HG03460 (cell line): ENCODE results near the gene ATOH1.

Source experiments
- ATAC-seq: cut with Tn5 transposase; IDR thresholded peaks from one replicate; pipeline ENCODE4 v1.9.1; 2021; ENCODE audit not compliant: unreplicated experiment

ATOH1 gene, protein sequence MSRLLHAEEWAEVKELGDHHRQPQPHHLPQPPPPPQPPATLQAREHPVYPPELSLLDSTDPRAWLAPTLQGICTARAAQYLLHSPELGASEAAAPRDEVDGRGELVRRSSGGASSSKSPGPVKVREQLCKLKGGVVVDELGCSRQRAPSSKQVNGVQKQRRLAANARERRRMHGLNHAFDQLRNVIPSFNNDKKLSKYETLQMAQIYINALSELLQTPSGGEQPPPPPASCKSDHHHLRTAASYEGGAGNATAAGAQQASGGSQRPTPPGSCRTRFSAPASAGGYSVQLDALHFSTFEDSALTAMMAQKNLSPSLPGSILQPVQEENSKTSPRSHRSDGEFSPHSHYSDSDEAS

DNA sequence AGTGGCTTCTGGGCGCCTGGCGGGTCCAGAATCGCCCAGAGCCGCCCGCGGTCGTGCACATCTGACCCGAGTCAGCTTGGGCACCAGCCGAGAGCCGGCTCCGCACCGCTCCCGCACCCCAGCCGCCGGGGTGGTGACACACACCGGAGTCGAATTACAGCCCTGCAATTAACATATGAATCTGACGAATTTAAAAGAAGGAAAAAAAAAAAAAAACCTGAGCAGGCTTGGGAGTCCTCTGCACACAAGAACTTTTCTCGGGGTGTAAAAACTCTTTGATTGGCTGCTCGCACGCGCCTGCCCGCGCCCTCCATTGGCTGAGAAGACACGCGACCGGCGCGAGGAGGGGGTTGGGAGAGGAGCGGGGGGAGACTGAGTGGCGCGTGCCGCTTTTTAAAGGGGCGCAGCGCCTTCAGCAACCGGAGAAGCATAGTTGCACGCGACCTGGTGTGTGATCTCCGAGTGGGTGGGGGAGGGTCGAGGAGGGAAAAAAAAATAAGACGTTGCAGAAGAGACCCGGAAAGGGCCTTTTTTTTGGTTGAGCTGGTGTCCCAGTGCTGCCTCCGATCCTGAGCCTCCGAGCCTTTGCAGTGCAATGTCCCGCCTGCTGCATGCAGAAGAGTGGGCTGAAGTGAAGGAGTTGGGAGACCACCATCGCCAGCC lies at the start of gene ATOH1:
ATOH1 (plus strand) TSS at position 422 of the 663 bp plus-strand sequence; CDS start at position 596, 174 bp downstream.
- ATAC-seq = no peak

DNA sequence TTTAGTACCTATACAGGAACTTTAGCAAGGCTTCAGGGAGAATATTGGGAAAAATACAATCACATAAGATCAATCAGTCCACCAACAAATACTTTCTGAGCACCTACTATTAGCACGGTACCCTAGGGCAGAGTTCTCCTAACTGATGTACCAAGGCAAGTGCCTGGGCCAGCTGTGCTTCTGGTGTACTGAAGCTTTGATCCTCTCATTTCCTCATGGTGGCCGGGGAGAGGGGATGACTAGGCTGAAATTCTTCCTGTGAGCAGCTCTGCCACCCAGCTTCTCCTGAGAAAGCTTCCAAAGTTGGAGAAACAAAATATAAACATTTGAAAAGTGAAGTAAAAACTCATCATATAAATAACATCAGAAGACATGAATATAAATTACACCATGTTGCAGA lies 49.3 kb upstream of the ATOH1 start:
- ATAC-seq = no peak

DNA sequence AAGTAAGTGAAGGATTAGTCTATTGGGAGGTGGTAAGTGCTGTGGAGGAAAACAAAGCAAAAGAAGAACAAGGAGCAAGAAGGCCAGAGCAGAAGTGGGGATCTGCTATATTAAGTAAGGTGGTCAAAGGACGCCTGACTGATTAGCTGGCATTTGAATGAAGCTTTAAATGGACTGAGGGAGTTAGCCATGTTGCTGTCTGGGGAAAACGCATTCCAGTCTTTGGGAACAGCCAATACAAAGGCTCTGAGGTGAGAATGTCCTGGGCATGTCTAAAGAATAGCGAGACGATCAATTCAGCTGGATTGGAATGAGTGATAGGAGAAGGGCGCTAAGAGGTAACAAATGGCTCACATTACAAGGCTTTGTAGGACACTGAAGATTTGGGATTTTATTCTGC lies 48.5 kb upstream of the ATOH1 start:
- no peak for ATAC-seq

DNA sequence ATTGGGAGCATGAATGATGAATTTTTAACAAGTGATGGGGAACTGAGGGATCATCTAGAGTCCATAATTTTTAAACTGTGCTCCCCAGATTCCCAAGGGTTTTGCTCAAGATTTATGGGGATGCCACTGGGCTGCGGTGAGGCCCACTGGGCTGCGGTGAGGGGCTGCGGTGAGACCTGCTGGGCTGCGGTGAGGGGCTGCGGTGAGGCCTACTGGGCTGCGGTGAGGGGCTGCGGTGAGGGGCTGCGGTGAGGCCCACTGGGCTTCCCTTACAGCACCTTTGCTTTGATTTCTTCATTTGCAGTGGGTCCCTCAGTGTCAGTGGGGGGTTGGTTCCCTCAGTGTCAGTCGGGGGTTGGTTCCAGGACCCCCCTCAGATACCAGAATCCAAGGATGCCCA lies 47.4 kb upstream of the ATOH1 start:
- ATAC-seq = no peak

DNA sequence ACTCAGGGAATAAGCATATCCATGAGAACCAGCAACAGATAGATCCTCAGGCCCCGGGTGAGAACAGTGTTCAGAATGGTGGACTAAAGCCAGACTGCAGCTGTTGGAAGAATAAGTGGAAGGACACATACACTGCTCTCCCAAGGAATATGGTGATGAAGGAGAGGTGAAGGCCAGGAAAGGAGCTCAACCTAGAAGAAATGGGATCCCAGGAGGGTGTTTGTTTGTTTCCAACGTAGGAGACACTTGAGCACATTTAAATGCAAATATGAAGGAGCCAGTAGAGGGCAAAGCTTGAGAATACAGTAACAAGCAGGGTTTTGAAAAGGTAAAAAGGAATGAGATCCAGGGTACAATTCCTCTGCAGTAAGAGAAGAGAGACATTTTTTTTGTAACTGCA lies 42.4 kb upstream of the ATOH1 start:
- ATAC-seq = no peak

DNA sequence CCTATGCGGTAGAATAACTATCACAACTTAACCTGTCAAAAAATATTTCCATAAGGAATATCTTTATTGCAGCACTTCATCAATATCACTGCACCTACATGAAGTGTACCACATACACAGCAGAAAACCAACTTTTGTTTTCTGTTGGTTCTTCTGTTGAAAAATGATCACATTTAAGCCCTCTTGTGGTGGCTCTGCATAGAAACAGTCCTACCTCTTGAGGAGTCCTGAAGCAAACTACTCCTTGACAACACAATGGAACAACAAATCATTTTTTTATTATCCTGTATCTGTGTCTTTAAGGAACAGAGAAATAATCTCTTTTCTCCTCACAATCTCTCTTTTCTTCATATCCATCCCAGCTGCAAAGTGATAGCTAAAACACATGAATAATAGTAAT lies 39.8 kb upstream of the ATOH1 start:
- no peak for ATAC-seq

DNA sequence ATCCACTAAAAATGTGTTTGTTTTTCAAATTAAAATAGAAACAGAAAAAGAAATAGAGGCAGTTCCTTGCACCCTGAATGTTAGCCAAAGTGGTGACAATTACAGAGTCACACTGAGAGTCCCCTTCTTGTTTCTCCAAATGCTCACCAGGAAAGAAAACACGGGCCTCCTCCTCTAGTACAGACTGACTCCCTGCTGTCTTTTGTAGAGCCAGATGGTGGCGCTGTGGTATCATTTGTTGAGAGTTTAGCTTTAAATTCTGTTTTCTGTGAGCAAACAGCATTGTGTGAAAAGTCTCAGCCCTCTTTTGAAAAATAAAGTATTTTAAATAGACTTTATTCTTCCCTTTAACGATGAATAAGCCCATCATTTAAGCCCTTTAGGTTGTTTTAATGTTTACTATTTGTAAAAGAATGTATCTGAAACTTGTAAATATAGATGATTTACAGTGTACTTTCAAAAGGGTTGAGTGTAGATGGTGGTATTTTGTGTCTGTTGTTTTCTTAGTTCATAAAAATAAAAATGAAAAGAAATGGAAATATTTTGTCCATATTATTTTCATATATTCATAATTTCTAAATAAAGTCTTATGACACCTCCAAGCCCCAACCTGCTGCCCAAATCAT lies 36.9 kb upstream of the ATOH1 start:
- peak; percentile 84 for ATAC-seq

DNA sequence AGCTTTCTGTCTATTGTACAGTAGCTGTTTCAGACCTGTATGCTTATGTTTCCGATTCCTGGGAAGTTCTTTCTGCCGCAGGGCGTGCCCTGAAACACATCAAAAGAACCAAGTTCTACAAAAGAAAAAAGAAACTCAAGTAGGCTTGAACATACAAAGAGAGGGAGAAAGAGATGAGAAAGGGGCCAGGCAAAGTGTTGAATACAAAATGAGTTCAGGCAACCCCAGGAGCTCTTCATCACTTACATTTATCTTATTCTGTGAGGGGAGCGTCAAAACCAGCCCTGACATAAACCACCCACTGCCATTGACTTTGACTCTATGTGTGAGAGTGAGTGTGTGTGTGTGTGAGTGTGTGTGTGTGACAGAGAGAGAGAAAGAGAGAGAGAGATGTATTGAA lies 26.5 kb upstream of the ATOH1 start:
- no peak for ATAC-seq

DNA sequence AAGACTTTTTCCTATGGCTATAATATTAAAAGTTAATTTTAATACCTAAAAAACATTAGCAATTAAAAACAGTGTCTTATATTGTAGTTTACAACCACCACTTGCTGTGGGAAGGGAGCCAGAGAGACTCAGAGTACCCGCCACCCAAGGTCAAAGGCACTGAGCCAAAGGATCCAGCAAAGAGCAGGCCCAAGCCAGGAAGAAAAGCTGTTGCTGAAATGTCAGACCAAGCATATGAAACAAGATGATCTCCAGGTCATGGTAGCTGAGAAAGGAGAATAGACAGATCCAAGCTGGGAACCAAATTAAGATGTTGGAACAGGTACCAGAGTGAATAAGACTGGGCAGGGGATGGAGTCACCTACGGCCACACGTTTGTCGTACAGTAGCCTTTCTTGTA lies 18.8 kb upstream of the ATOH1 start:
- ATAC-seq = no peak

DNA sequence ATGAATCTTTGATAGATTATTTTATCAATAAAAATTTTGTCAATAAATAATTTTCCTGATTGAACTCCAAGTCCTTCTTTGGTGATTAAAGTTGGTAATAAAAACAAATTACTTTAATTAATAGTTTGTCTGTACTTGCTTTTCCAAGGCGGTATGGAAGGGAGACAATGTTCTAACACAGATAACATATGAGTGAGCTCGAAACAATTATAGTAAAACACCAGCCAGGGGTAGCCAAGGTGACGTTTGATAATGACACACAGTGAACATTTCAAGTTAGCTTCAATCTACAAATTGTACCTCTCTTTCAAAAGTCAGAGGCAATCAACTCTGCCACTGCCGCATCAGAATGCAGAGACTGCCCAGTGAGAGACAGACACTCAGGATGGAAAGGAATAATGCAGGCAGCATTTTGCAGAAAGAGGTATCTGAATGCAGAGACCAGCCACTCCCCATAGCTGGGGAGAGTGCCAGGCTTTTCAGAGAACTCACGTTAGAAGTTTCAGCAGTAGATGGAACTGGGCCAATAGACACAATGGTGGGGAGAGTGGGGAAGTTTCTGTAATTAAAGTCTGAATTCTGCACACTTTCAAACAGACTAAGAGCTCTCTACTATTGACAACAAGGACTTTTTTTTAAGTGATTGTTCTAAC lies 18.1 kb upstream of the ATOH1 start:
- no peak for ATAC-seq

DNA sequence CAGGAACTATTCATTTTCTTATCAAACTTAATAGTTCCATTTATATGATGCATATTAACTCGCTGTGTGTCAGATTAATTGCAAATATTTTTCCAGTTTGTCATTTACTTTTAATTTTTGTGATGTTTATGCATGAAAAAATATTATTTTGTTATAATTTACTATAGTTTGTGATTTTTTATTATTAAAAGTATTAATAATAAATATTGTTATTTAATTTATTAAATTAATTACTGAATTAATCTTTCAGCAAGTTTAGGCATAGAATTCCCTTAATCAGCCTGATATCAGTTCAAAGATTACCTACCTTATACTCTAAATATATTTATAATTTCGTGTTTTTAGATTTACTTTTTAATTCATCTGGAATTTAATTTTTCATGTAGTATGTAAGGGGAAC lies 15.5 kb upstream of the ATOH1 start:
- ATAC-seq = no peak

DNA sequence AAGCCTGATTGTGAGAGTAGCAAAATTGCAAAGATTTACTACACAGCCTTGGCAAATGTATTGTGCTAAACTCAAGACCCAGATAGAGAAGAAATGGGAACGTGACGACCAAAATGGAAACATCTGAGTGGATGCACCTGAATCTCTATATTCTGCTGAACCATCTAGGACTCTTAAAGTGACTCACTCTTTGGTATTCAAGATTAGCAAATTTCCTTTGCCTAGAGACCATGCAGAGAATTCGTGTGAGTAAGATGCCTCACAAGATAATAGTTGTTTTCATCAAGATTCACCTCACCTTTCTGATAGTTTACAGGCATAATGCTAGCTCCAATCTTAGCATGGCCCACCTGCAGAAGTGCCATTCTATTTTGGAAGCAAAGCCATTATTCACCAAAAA lies 14.4 kb upstream of the ATOH1 start:
- ATAC-seq = no peak

DNA sequence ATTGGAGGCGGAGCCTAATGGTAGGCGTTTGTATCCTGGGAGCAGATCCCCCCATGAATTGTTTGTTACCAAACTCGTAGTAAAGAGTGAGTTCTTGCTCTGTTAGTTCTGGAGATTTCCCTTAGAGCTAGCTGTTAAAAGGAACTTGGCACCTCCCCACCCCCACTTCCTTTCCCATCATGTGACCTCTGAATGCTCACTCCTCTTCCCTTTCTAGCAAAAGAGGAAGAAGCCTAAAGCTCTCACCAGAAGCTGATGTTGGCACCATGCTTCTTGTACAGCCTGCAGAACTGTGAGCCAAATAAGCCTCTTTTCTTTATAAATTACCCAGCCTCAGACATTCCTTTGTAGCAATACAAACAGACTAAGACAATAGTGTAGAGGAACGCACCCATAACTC lies 13.8 kb upstream of the ATOH1 start:
- ATAC-seq = no peak

DNA sequence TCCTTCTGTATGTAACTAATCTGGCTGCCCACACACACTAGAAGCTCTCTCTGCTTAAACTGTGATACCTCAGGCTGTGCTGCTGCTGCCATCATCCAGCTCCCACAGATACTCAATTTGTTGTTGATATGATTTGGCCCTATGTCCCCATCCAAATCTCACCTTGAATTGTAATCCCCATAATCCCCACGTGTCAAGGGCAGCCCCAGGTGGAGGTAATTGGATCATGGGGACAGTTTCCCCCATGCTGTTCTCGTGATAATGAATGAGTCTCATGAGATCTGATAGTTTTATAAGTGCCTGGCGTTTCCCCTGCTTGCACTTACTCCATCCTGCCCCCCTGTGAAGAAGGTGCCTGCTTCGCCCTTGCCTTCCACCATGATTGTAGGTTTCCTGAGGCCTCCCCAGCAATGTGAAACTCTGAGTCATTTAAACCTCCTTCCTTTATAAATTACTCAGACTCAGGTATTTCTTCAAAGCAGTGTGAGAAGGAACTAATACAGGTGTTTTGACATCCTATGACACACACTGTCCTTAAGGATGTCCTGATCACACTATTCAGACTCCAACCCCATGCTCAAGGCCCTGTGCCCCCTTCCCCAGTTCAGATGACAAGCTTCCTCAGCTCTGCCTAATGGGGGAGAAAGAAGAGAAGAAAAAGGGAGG lies 2.9 kb upstream of the ATOH1 start:
- no peak for ATAC-seq

DNA sequence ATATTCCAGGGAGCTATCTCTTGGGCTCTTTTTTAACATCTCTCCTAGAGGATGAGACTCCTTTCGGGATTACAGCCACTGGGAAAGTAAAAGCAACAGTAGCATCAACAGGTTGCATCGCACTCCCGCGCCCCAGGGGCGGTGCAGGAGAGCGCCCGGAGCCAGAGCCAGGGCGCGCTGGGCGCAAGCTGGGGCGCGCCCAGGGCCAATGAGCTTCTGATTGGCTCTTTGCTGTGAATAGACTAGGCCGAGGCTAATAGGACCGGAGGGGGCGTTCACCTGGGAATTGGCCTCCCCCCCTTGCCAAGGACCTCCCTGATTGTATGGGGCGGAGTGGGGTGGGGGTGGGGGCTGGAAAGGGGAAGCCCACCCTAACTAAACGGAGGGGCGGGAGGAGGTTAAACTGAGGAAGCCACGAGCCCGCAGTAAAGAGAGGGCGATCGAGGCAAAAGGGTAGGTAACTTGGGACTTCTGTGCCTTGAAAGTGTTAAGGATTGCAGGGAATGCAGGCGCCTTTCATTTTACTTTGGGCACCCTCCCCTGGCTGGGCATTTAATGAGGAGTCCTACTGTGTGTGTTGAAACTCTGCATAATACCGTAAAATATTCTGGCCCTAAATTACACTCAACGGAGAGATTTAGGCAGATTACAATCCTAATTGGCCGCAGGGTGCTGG lies 1.1 kb upstream of the ATOH1 start:
- ATAC-seq = no peak

DNA sequence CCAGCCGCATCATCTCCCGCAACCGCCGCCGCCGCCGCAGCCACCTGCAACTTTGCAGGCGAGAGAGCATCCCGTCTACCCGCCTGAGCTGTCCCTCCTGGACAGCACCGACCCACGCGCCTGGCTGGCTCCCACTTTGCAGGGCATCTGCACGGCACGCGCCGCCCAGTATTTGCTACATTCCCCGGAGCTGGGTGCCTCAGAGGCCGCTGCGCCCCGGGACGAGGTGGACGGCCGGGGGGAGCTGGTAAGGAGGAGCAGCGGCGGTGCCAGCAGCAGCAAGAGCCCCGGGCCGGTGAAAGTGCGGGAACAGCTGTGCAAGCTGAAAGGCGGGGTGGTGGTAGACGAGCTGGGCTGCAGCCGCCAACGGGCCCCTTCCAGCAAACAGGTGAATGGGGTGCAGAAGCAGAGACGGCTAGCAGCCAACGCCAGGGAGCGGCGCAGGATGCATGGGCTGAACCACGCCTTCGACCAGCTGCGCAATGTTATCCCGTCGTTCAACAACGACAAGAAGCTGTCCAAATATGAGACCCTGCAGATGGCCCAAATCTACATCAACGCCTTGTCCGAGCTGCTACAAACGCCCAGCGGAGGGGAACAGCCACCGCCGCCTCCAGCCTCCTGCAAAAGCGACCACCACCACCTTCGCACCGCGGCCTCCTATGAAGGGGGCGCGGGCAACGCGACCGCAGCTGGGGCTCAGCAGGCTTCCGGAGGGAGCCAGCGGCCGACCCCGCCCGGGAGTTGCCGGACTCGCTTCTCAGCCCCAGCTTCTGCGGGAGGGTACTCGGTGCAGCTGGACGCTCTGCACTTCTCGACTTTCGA lies 654 bp downstream of the ATOH1 start:
- ATAC-seq = no peak

DNA sequence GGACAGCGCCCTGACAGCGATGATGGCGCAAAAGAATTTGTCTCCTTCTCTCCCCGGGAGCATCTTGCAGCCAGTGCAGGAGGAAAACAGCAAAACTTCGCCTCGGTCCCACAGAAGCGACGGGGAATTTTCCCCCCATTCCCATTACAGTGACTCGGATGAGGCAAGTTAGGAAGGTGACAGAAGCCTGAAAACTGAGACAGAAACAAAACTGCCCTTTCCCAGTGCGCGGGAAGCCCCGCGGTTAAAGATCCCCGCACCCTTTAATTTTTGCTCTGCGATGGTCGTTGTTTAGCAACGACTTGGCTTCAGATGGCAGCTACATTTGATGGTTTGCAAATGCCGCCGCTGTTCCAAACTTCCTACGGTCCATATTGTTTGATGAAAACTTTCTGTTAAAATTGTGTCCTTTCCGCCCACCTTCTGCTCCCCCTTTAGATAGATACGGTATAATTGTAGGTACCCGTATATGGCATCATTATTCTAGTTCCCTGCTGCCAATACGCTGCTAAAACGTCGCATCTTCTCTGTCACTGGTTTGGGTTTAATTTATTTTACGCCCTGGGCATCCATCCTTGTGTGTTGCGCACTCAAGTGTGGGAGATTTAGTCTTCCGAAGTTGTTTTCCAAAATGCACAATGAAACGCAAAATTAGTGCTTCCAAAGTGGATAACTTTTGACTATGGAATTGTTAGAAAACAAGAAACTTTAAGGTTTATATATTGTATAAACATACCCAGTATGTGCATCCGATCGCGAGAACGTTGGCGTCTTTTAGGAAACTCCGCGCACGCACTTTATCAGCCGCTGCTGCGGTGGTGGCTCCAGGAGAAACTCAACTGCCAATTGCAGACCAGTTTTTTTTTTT lies 1.5 kb downstream of the ATOH1 start:
- ATAC-seq = no peak

DNA sequence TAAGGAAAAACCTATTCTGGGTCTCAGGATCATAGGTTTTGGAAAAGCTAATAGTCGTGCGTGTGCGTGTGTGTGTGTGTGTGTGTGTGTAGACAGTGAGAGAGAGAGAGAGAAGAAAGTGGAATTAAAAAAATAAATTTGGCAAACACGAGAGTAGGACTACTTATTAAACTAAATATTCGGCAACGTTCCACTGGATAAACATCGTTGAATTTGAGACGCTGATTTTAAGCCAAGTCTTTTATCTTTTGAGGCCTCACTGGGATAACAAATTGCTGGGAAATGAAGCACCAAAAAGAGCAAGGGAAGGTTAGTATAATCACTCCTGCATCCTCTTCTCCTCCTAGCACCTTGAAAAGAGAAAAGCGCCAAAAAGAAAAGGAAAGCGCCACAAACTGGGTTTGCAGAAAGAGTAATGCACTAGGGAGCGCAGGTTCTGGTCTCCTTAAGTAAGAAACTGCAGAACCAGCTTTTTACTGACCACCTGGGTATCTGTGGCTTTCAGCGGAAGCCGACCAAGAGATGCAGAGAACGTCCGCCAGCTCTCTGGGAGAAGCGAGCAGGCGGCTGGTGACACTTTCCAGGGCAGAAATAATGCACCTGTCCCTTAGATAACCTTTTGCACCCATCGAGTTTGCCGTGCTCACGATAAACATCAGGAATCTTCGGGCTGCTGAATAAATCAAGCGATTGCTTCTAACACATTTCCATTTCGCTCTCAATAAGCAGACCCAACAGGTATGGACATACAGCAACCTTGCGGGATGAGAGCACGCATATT lies 3.4 kb downstream of the ATOH1 start:
- ATAC-seq = peak; percentile 44
